Measurements from ENCODE around the gene LAMA5. TPM values are rescaled to one million over a fixed set of nuclear protein-coding genes. Genes with fewer than 3 reads are reported as not detected.
A peak's percentile ranks its signal among the peaks of the same experiment; 100 is the strongest.

Gene LAMA5
- total RNA-seq, 1 donor from 2014 or later, result 150 TPM

DNA sequence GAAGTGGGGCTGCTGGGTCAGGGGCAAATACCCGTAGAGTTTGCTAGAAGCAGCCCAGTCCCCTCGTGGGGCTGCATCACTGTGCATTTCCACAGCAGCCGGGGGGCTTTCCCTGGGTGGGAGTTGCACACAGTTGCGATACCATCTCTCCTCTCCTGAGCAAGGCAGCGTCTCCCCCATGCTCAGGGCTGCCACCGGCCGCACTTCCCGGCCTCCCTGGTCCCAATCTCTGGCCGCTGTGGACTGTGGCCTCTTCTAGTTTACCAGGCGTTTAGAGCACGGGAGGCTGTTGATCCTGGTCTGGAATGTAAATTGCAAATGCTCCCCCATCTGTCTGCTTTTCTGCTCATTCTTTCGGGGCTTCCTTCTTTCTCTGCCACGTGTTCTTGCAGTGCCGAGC, 97.7 kb downstream of the LAMA5 start:
- intact Hi-C loops (cut with DNase I), result no loop called here

DNA sequence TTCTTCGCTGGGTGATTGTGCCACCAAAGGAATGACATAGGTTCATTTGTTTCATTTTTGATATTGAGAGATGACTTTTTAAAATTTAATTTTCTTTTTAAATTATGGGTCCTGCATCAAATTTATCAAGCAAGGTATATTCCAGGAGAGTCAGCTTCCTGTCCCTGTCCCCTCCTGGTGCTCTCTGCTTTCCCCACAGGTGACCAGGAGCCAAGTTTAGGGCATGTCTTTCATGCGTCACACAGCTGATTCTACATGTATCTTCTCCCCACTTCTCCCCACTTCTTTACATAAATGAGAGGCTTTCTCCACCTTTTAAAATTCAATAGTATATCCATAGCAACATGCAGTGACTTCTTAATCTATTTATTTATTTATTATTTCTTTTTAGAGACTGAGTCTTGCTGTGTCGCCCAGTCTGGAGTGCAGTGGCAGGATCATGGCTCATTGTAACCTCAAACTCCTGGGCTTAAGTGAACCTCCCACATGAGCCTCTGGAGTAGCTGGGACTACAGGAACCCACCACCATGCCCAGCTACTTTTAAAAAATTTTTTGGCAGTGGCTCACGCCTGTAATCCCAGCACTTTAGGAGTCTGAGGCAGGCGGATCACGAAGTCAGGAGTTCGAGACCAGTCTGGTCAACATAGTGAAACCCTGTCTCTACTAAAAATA, 98.7 kb downstream of the LAMA5 start:
- Histone ChIP-seq H3K27ac (no peak overlapping the region), H3K4me1 (peaks cover 8% of the 10 kb centered on the region), H3K27me3 (no peaks in the 10 kb centered on the region), H3K36me3 (peaks cover 0 to 60% of the 10 kb centered on the region in 2 donors), H3K9me3 (no peaks in the 10 kb centered on the region), H3K4me3 (no peak overlapping the region)
- intact Hi-C loops (cut with DNase I), result no loop called here
- no peak for DNase-seq (ENCODE audit: extremely low spot score in 2 of 2)
- no peak for TF ChIP-seq POLR2AphosphoS5 (IDR thresholded peaks at IDR 0.05; ENCODE audit: insufficient read depth in 1 of 2, low read depth in 1 of 2)
- TF ChIP-seq POLR2A (IDR thresholded peaks at IDR 0.05), result no peak
- TF ChIP-seq, protein P1, sequence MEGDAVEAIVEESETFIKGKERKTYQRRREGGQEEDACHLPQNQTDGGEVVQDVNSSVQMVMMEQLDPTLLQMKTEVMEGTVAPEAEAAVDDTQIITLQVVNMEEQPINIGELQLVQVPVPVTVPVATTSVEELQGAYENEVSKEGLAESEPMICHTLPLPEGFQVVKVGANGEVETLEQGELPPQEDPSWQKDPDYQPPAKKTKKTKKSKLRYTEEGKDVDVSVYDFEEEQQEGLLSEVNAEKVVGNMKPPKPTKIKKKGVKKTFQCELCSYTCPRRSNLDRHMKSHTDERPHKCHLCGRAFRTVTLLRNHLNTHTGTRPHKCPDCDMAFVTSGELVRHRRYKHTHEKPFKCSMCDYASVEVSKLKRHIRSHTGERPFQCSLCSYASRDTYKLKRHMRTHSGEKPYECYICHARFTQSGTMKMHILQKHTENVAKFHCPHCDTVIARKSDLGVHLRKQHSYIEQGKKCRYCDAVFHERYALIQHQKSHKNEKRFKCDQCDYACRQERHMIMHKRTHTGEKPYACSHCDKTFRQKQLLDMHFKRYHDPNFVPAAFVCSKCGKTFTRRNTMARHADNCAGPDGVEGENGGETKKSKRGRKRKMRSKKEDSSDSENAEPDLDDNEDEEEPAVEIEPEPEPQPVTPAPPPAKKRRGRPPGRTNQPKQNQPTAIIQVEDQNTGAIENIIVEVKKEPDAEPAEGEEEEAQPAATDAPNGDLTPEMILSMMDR (IDR thresholded peaks at IDR 0.05), result no peak

More for the DNA sequence above, 97.7 kb downstream of the LAMA5 start:
- no peaks in the 10 kb centered on the region for H3K9me3 ChIP-seq
- no peak for DNase-seq (ENCODE audit: extremely low spot score in 2 of 2)
- TF ChIP-seq, protein P1 (IDR thresholded peaks at IDR 0.05), result no peak
- no peak for TF ChIP-seq POLR2AphosphoS5 (IDR thresholded peaks at IDR 0.05; ENCODE audit: insufficient read depth in 1 of 2, low read depth in 1 of 2)
- no peak for TF ChIP-seq POLR2A (IDR thresholded peaks at IDR 0.05)
- no peak overlapping the region for H3K27ac ChIP-seq
- no peak overlapping the region for H3K4me3 ChIP-seq
- no peaks in the 10 kb centered on the region for H3K27me3 ChIP-seq
- H3K4me1 ChIP-seq, result peaks cover 8% of the 10 kb centered on the region
- peaks cover 0 to 61% of the 10 kb centered on the region in 2 donors for H3K36me3 ChIP-seq

- intact Hi-C loops (cut with DNase I), result no loop called here
- peaks cover 0 to 60% of the 10 kb centered on the region in 2 donors for H3K36me3 ChIP-seq
- DNase-seq (ENCODE audit: extremely low spot score in 2 of 2), result no peak
These were observed 99.6 kb downstream of the LAMA5 start for GRCh38 chr20:62267543-62267942.

GRCh38 chr20:62266851-62267250, 100.3 kb downstream of the LAMA5 start:
- Histone ChIP-seq H3K4me1 (peaks cover 8% of the 10 kb centered on the region), H3K9me3 (no peaks in the 10 kb centered on the region), H3K27ac (no peak overlapping the region), H3K4me3 (no peak overlapping the region), H3K36me3 (peaks cover 0 to 60% of the 10 kb centered on the region in 2 donors), H3K27me3 (no peaks in the 10 kb centered on the region)
- no peak for DNase-seq (ENCODE audit: extremely low spot score in 2 of 2)
- intact Hi-C loops (cut with DNase I), result no loop called here
- no peak for TF ChIP-seq POLR2A (IDR thresholded peaks at IDR 0.05)
- TF ChIP-seq, protein P1 (IDR thresholded peaks at IDR 0.05), result no peak
- TF ChIP-seq POLR2AphosphoS5 (IDR thresholded peaks at IDR 0.05; ENCODE audit: insufficient read depth in 1 of 2, low read depth in 1 of 2), result no peak

More at GRCh38 chr20:62267543-62267942, 99.6 kb downstream of the LAMA5 start:
- peak in 1 of 2 donors; percentile 46 for TF ChIP-seq POLR2AphosphoS5 (IDR thresholded peaks at IDR 0.05; ENCODE audit: insufficient read depth in 1 of 2, low read depth in 1 of 2)
- TF ChIP-seq, protein P1 (IDR thresholded peaks at IDR 0.05), result no peak
- no peak overlapping the region for H3K4me3 ChIP-seq
- H3K4me1 ChIP-seq, result peaks cover 8% of the 10 kb centered on the region
- H3K27me3 ChIP-seq, result no peaks in the 10 kb centered on the region
- no peaks in the 10 kb centered on the region for H3K9me3 ChIP-seq
- H3K27ac ChIP-seq, result no peak overlapping the region

GRCh38 chr20:62266340-62266739, 100.8 kb downstream of the LAMA5 start:
- Histone ChIP-seq H3K27ac (no peak overlapping the region), H3K27me3 (no peaks in the 10 kb centered on the region), H3K9me3 (no peaks in the 10 kb centered on the region), H3K4me1 (peaks cover 8% of the 10 kb centered on the region), H3K36me3 (peaks cover 0 to 63% of the 10 kb centered on the region in 2 donors), H3K4me3 (no peak overlapping the region)
- intact Hi-C loops (cut with DNase I), result no loop called here
- DNase-seq (ENCODE audit: extremely low spot score in 2 of 2), result no peak
- TF ChIP-seq POLR2A (IDR thresholded peaks at IDR 0.05) (no peak), POLR2AphosphoS5 (IDR thresholded peaks at IDR 0.05; ENCODE audit: insufficient read depth in 1 of 2, low read depth in 1 of 2) (no peak)
- TF ChIP-seq, protein P1 (IDR thresholded peaks at IDR 0.05), result no peak

All from vagina (tissue), 2 donors.